Measurements from ENCODE around the gene HRK.

HRK gene

DNA sequence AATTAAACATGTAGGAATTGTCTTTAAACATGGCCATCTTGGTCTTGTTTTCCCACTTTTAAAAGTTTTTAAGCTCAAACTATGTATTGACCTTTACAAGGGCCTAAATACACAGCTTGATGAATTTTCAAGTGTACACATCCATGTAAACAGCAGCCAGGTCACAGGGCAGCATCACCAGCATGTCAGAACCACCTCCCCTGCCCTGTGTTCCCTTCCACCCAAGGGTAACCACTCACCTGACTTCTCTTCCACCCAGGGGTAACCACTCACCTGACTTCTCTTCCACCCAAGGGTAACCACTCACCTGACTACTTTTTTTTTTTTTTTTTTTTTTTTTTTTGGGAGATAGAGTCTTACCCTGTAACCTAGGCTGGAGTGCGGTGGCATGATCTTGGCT lies 34.1 kb upstream of the HRK start:
- TF ChIP-seq, protein P1, sequence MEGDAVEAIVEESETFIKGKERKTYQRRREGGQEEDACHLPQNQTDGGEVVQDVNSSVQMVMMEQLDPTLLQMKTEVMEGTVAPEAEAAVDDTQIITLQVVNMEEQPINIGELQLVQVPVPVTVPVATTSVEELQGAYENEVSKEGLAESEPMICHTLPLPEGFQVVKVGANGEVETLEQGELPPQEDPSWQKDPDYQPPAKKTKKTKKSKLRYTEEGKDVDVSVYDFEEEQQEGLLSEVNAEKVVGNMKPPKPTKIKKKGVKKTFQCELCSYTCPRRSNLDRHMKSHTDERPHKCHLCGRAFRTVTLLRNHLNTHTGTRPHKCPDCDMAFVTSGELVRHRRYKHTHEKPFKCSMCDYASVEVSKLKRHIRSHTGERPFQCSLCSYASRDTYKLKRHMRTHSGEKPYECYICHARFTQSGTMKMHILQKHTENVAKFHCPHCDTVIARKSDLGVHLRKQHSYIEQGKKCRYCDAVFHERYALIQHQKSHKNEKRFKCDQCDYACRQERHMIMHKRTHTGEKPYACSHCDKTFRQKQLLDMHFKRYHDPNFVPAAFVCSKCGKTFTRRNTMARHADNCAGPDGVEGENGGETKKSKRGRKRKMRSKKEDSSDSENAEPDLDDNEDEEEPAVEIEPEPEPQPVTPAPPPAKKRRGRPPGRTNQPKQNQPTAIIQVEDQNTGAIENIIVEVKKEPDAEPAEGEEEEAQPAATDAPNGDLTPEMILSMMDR (conservative IDR thresholded peaks at IDR 0.05; ENCODE audit: low read depth, low read length) = no peak
- DNase-seq (ENCODE audit: low read depth) = no peak
- no peak overlapping the region for H3K4me3 ChIP-seq (ENCODE audit: low read length)

DNA sequence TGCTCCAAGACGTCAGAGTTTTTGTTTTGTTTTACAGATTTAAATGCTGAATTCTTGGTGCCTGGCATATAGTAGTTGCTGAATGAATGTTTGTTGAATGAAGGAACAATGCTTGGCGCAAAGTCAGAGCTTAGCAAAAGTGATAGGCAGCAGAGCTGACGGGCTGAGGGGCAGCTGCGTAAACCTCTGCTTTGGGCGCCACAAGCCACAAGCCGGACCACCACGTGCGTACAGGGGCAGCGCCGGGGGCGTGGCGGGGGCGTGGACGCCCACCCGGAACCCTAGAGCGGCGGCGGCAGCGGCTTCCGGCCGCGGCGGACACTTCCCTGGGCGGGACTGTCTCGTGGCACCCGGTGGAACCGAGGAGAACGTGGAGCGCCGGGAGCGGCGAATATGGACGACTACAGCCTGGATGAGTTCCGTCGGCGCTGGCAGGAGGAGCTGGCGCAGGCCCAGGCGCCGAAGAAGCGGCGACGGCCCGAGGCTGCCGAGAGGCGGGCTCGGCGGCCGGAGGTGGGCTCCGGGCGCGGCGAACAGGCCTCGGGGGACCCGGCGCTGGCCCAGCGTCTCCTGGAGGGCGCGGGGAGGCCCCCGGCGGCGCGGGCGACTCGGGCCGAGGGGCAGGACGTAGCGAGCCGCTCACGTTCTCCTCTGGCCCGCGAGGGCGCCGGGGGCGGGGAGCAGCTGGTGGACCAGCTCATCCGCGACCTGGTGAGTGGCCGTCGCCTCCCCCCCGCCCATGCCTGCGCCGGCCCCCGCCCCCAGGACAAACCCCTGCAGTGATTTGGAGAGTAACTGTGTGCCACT lies 29.6 kb upstream of the HRK start, which contains the start of gene FBXW8:
FBXW8 (plus strand) TSS at position 306 of the 807 bp plus-strand sequence; CDS start at position 394, 88 bp downstream.
- DNase-seq (ENCODE audit: low read depth) = no peak
- TF ChIP-seq, protein P1 (conservative IDR thresholded peaks at IDR 0.05; ENCODE audit: low read depth, low read length) = no peak
- peak within 1 kb of the TSS; percentile 69 for H3K4me3 ChIP-seq (ENCODE audit: low read length)

DNA sequence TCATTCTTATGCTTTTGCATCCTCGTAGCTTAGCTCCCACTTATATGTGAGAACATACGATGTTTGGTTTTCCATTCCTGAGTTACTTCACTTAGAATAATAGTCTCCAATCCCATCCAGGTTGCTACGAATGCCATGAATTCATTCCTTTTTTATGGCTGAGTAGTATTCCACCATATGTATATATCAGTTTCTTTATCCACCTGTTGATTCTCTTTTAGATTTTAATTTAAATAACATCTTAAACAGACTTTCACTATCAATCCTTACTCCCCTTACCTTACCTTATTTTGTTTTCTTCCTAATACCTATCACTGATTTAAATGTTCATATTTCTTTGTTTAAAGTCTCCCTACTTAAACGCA lies 29.0 kb upstream of the HRK start:
- TF ChIP-seq, protein P1 (conservative IDR thresholded peaks at IDR 0.05; ENCODE audit: low read depth, low read length) = no peak
- H3K4me3 ChIP-seq (ENCODE audit: low read length) = peak overlapping the region; percentile 69
- no peak for DNase-seq (ENCODE audit: low read depth)

DNA sequence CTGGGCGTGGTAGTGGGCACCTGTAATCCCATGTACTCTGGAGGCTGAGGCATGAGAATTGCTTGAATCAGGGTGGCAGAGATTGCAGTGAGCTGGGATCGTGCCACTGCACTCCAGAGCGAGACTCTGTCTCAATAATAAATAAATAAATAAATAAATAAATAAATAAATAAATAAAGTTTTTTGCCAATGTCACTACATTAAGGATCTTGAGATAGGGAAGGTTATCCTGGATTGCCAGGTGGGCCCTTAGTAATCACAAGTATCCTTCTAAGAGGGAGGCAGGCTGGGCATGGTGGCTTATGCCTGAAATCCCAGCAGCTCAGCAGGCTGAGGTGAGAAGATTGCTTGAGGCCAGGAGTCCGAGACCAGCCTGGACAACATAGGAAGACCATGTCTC lies 25.0 kb upstream of the HRK start:
- no peak overlapping the region for H3K4me3 ChIP-seq (ENCODE audit: low read length)
- TF ChIP-seq, protein P1 (conservative IDR thresholded peaks at IDR 0.05; ENCODE audit: low read depth, low read length) = no peak
- DNase-seq (ENCODE audit: low read depth) = no peak

DNA sequence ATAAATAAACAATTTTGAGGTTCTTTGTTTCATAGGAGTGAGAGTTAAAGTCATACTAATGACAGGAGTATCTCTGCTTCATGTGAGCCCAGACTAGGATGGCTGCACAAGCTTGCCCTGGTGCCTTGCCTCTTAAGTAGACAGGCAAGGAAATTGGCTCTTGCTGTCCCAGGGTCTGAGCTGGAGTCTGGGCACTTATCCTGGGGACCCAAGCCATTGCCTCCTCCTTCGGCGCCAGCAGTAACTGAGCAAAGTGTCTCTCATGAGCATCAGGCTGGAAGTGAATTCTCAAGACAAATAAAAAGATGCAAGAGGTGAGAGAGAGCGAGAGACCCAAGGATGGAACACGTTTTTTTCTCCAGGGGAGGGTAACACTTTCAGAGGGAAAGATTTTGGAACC lies 22.6 kb upstream of the HRK start:
- TF ChIP-seq, protein P1 (conservative IDR thresholded peaks at IDR 0.05; ENCODE audit: low read depth, low read length) = no peak
- H3K4me3 ChIP-seq (ENCODE audit: low read length) = no peak overlapping the region
- no peak for DNase-seq (ENCODE audit: low read depth)

DNA sequence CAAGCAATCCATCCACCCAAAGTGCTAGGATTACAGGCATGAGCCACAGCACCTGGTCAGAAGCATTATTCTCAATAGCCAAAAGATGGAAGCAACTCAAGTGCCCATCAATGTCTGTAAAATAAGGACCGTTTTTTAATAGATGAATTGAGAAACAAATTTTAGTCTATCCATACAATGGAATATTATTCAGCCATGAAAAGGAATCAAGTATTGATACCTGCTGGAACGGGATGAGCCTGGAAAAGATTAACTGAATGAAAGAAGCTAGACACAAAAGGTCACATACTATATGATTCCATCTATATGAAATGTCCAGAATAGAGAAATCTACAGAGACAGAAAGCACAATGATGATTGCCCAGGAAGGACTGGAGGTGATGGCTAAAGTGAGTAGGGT lies 20.4 kb upstream of the HRK start:
- TF ChIP-seq, protein P1 (conservative IDR thresholded peaks at IDR 0.05; ENCODE audit: low read depth, low read length) = no peak
- no peak overlapping the region for H3K4me3 ChIP-seq (ENCODE audit: low read length)
- DNase-seq (ENCODE audit: low read depth) = no peak

DNA sequence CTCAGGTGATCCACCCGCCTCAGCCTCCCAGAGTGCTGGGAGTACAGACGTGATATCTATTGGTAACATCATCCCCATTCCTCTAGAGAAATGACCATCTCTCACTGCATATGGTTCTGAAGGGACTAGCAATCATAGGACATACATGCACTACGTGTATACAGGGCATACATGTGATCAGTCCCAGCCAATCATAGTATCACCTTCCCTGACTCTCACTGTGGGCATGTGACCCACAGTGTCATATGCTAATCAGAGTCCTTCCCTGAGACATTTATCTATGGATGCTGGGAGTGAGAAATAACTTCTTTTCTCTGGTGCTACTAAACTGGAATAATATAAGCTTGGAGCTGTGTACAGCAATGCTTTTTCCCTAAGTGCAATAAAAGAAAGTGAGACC lies 17.4 kb upstream of the HRK start:
- DNase-seq (ENCODE audit: low read depth) = no peak
- H3K4me3 ChIP-seq (ENCODE audit: low read length) = no peak overlapping the region
- TF ChIP-seq, protein P1 (conservative IDR thresholded peaks at IDR 0.05; ENCODE audit: low read depth, low read length) = no peak

Data from retinal pigment epithelial cell (primary cell).